Neural progenitor cell (in vitro differentiated cells): ENCODE data around the gene GFRA4. TPM values are rescaled to one million over a fixed set of nuclear protein-coding genes. Genes with fewer than 3 reads are reported as not detected.

Source experiments
- DNase-seq: peaks from one replicate; pipeline ENCODE4 v3.0.0-alpha.2; 2016; ENCODE audit warnings: low spot score
- H2AFZ ChIP-seq: fragments of 200-600 bp; sonication (generic); replicated peaks from 2 replicates; pipeline ENCODE4 v1.6.1; 2016; ENCODE audit warnings: antibody characterized with exemption
- H3F3A ChIP-seq: fragments of 200-600 bp; sonication (generic); 2 replicates; pipeline ENCODE4 v1.6.1; 2016; ENCODE audit warnings: antibody characterized with exemption, low read depth
- H3K27ac ChIP-seq: fragments of 200-600 bp; sonication (generic); 2 replicates; pipeline ENCODE4 v1.5.1; 2016; ENCODE audit warnings: mild to moderate bottlenecking
- H3K27me3 ChIP-seq: fragments of 200-600 bp; sonication (generic); 2 replicates; pipeline ENCODE4 v1.6.1; 2016; ENCODE audit warnings: mild to moderate bottlenecking, moderate library complexity
- H3K36me3 ChIP-seq: fragments of 200-600 bp; sonication (generic); 2 replicates; pipeline ENCODE4 v1.5.1; 2016
- H3K4me1 ChIP-seq: fragments of 200-600 bp; sonication (generic); 2 replicates; pipeline ENCODE4 v1.6.1; 2016; ENCODE audit warnings: mixed run types
- H3K4me2 ChIP-seq: fragments of 200-600 bp; sonication (generic); 2 replicates; pipeline ENCODE4 v1.6.1; 2016
- H3K4me3 ChIP-seq: fragments of 200-600 bp; sonication (generic); 2 replicates; pipeline ENCODE4 v1.5.1; 2016
- H3K79me2 ChIP-seq: fragments of 200-600 bp; sonication (generic); 2 replicates; pipeline ENCODE4 v1.6.1; 2016; ENCODE audit warnings: low read depth
- H3K9ac ChIP-seq: fragments of 200-600 bp; sonication (generic); 2 replicates; pipeline ENCODE4 v1.6.1; 2016
- H3K9me3 ChIP-seq: fragments of 200-600 bp; sonication (generic); 2 replicates; pipeline ENCODE4 v1.5.1; 2016; ENCODE audit warnings: low read depth
- H4K20me1 ChIP-seq: fragments of 200-600 bp; sonication (generic); 2 replicates; pipeline ENCODE4 v1.6.1; 2016; ENCODE audit warnings: low read depth
- H3K27ac Mint-ChIP-seq: 3 replicates; pipeline ENCODE4 v1.8.0; 2021; ENCODE audit warnings: mixed read lengths
- H3K27me3 Mint-ChIP-seq: 2 replicates; pipeline ENCODE4 v1.8.0; 2022; ENCODE audit warnings: low read depth, mild to moderate bottlenecking, inconsistent platforms, moderate library complexity, mixed read lengths; ENCODE audit not compliant: insufficient read depth
- H3K36me3 Mint-ChIP-seq: 3 replicates; pipeline ENCODE4 v1.8.0; 2021; ENCODE audit warnings: mixed read lengths
- H3K4me1 Mint-ChIP-seq: 3 replicates; pipeline ENCODE4 v1.8.0; 2021; ENCODE audit warnings: mixed read lengths
- H3K4me3 Mint-ChIP-seq: 3 replicates; pipeline ENCODE4 v1.8.0; 2021; ENCODE audit warnings: mild to moderate bottlenecking, moderate library complexity, mixed read lengths
- H3K9me3 Mint-ChIP-seq: 3 replicates; pipeline ENCODE4 v1.8.0; 2020; ENCODE audit warnings: mixed read lengths
- EZH2 ChIP-seq: fragments of 200-600 bp; sonication (generic); IDR thresholded peaks from 2 replicates; pipeline ENCODE4 v1.6.1; 2017; ENCODE audit warnings: antibody characterized with exemption, mild to moderate bottlenecking, moderate library complexity
- EZH2phosphoT487 ChIP-seq: fragments of 200-600 bp; sonication (generic); IDR thresholded peaks from 2 replicates; pipeline ENCODE4 v1.6.1; 2017; ENCODE audit warnings: antibody characterized with exemption
- total RNA-seq: library from RNA; depleted of rRNA; stranded (reverse); fragments of >200 nt; gene quantifications from 2 replicates; pipeline ENCODE4 v1.2.3, GENCODE V29; 2015; ENCODE audit warnings: low replicate concordance
- TF ChIP-seq, protein P1 (sequence below): fragments of 200-600 bp; sonication (generic); IDR thresholded peaks from 2 replicates; pipeline ENCODE4 v1.5.1; 2017; ENCODE audit warnings: antibody characterized with exemption, mild to moderate bottlenecking

Gene GFRA4
- total RNA-seq, 1 donor from 2014 or later, result not detected

GRCh38 chr20:3632311-3633004, 30.7 kb downstream of the GFRA4 start:
- Histone ChIP-seq H3K36me3 (no peaks in the 10 kb centered on the region), H3K27me3 (no peaks in the 10 kb centered on the region), H3K79me2 (no peaks in the 10 kb centered on the region), H3K4me3 (no peak overlapping the region), H3K4me1 (peaks cover 10% of the 10 kb centered on the region), H3K9ac (no peak overlapping the region), H3F3A (no peaks in the 10 kb centered on the region), H3K4me2 (no peak overlapping the region), H3K27ac (no peak overlapping the region), H3K9me3 (no peaks in the 10 kb centered on the region), H4K20me1 (no peaks in the 10 kb centered on the region), H2AFZ (no peak overlapping the region)
- DNase-seq, result no peak
- Mint-ChIP-seq H3K4me1 (no peaks in the 10 kb centered on the region), H3K9me3 (no peaks in the 10 kb centered on the region), H3K27me3 (no peaks in the 10 kb centered on the region), H3K36me3 (peaks cover 17% of the 10 kb centered on the region), H3K4me3 (no peak overlapping the region), H3K27ac (no peak overlapping the region)
- no peak for TF ChIP-seq EZH2phosphoT487
- TF ChIP-seq, protein P1, sequence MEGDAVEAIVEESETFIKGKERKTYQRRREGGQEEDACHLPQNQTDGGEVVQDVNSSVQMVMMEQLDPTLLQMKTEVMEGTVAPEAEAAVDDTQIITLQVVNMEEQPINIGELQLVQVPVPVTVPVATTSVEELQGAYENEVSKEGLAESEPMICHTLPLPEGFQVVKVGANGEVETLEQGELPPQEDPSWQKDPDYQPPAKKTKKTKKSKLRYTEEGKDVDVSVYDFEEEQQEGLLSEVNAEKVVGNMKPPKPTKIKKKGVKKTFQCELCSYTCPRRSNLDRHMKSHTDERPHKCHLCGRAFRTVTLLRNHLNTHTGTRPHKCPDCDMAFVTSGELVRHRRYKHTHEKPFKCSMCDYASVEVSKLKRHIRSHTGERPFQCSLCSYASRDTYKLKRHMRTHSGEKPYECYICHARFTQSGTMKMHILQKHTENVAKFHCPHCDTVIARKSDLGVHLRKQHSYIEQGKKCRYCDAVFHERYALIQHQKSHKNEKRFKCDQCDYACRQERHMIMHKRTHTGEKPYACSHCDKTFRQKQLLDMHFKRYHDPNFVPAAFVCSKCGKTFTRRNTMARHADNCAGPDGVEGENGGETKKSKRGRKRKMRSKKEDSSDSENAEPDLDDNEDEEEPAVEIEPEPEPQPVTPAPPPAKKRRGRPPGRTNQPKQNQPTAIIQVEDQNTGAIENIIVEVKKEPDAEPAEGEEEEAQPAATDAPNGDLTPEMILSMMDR, result peak; percentile 22

GRCh38 chr20:3631534-3631933, 31.7 kb downstream of the GFRA4 start:
- H3K79me2 ChIP-seq, result no peaks in the 10 kb centered on the region
- peaks cover 19% of the 10 kb centered on the region for H3K36me3 Mint-ChIP-seq
- H3K9me3 ChIP-seq, result no peaks in the 10 kb centered on the region
- no peaks in the 10 kb centered on the region for H3F3A ChIP-seq
- H3K4me3 Mint-ChIP-seq, result no peak overlapping the region
- H2AFZ ChIP-seq, result no peak overlapping the region
- DNase-seq, result no peak
- H3K9me3 Mint-ChIP-seq, result no peaks in the 10 kb centered on the region
- H3K27me3 Mint-ChIP-seq, result no peaks in the 10 kb centered on the region
- no peaks in the 10 kb centered on the region for H3K36me3 ChIP-seq
- no peak overlapping the region for H3K4me2 ChIP-seq
- H4K20me1 ChIP-seq, result no peaks in the 10 kb centered on the region
- no peaks in the 10 kb centered on the region for H3K4me1 Mint-ChIP-seq
- no peak overlapping the region for H3K9ac ChIP-seq
- no peak for TF ChIP-seq EZH2phosphoT487
- no peak for TF ChIP-seq EZH2
- TF ChIP-seq, protein P1, result no peak
- H3K4me1 ChIP-seq, result peaks cover 10% of the 10 kb centered on the region
- no peak overlapping the region for H3K27ac ChIP-seq
- no peak overlapping the region for H3K4me3 ChIP-seq
- no peaks in the 10 kb centered on the region for H3K27me3 ChIP-seq
- peak overlapping the region; percentile 61 for H3K27ac Mint-ChIP-seq

DNA sequence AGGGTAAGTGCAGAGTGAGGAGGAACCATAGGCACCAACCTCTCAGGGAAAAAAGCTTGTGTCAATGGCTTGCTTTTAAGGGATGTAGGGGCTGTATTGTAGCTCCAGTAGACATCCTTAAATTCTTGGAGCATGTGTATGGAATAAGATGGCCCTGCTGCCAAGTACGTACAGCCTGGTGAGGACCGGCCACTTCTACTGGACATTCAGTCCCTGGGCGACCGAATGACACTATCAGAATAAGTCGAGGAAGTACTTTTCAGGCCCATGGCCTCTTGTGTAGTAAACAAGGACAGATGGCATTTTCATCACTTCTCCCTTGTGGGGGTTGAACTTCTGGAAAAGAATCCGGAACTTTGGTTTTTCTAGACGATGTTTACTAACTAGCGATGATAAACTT, 32.8 kb downstream of the GFRA4 start:
- H3K9me3 ChIP-seq, result no peaks in the 10 kb centered on the region
- DNase-seq, result no peak
- no peak overlapping the region for H2AFZ ChIP-seq
- H3K4me3 ChIP-seq, result no peak overlapping the region
- no peaks in the 10 kb centered on the region for H4K20me1 ChIP-seq
- H3K79me2 ChIP-seq, result no peaks in the 10 kb centered on the region
- H3K27ac Mint-ChIP-seq, result no peak overlapping the region
- no peaks in the 10 kb centered on the region for H3K27me3 Mint-ChIP-seq
- no peaks in the 10 kb centered on the region for H3F3A ChIP-seq
- H3K4me3 Mint-ChIP-seq, result no peak overlapping the region
- no peak overlapping the region for H3K4me2 ChIP-seq
- H3K27me3 ChIP-seq, result no peaks in the 10 kb centered on the region
- no peaks in the 10 kb centered on the region for H3K4me1 Mint-ChIP-seq
- peaks cover 10% of the 10 kb centered on the region for H3K4me1 ChIP-seq
- TF ChIP-seq EZH2 (no peak), EZH2phosphoT487 (no peak)
- TF ChIP-seq, protein P1, result no peak
- H3K36me3 Mint-ChIP-seq, result peaks cover 20% of the 10 kb centered on the region
- H3K36me3 ChIP-seq, result no peaks in the 10 kb centered on the region
- H3K9ac ChIP-seq, result no peak overlapping the region
- no peak overlapping the region for H3K27ac ChIP-seq
- no peaks in the 10 kb centered on the region for H3K9me3 Mint-ChIP-seq
